Activated B cell treated with CpG ODN at 0.5 μM for 24 hours (primary cell): ENCODE results near the gene ABHD8. TPM values are rescaled to one million over a fixed set of nuclear protein-coding genes. Genes with fewer than 3 reads are reported as not detected.

Experiments used
- ATAC-seq: fragments of 200-7000 bp; cut with Tn5 transposase; one replicate; pipeline ENCODE4 v1.10.0; 2021; ENCODE audit warnings: low read depth, mild to moderate bottlenecking, moderate library complexity
- CTCF ChIA-PET: fragments of 350-600 bp; sonication (Branson Sonifier 250); formaldehyde crosslinking; loops from one replicate; lab custom pipeline; 2021; ENCODE audit warnings: antibody characterized with exemption; lab: Charles Lee
- POLR2A ChIA-PET: fragments of 350-600 bp; sonication (Branson Sonifier 250); formaldehyde crosslinking; loops from one replicate; lab custom pipeline; 2021; ENCODE audit warnings: antibody characterized with exemption; lab: Charles Lee
- DNase-seq: peaks from one replicate; pipeline ENCODE4 v3.0.0; 2022
- H3K27ac Mint-ChIP-seq: one replicate; pipeline ENCODE4 v1.8.0; 2020; ENCODE audit warnings: mixed read lengths
- H3K27me3 Mint-ChIP-seq: one replicate; pipeline ENCODE4 v1.8.0; 2021; ENCODE audit warnings: mixed read lengths
- H3K36me3 Mint-ChIP-seq: one replicate; pipeline ENCODE4 v1.8.0; 2021; ENCODE audit warnings: low read depth, mixed read lengths
- H3K4me1 Mint-ChIP-seq: one replicate; pipeline ENCODE4 v1.8.0; 2021; ENCODE audit warnings: mixed read lengths
- H3K4me3 Mint-ChIP-seq: one replicate; pipeline ENCODE4 v1.8.0; 2020; ENCODE audit warnings: mild to moderate bottlenecking, mixed read lengths
- H3K9me3 Mint-ChIP-seq: one replicate; pipeline ENCODE4 v1.8.0; 2020; ENCODE audit warnings: mixed read lengths
- CTCF ChIP-seq: fragments of 200-600 bp; IDR thresholded peaks from one replicate; pipeline ENCODE4 v1.8.0; 2022; ENCODE audit warnings: antibody characterized with exemption, mild to moderate bottlenecking
- intact Hi-C: fragments of 100-400 bp; cut with micrococcal nuclease; formaldehyde crosslinking; loops from one replicate; pipeline ENCODE4 v1.15.1; 2024
- total RNA-seq: library from RNA; stranded (reverse); gene quantifications from 2 replicates; pipeline ENCODE4 v1.2.3, GENCODE V29; 2022

Gene ABHD8
- total RNA-seq, 1 donor from 2014 or later: 5.4 TPM

DNA sequence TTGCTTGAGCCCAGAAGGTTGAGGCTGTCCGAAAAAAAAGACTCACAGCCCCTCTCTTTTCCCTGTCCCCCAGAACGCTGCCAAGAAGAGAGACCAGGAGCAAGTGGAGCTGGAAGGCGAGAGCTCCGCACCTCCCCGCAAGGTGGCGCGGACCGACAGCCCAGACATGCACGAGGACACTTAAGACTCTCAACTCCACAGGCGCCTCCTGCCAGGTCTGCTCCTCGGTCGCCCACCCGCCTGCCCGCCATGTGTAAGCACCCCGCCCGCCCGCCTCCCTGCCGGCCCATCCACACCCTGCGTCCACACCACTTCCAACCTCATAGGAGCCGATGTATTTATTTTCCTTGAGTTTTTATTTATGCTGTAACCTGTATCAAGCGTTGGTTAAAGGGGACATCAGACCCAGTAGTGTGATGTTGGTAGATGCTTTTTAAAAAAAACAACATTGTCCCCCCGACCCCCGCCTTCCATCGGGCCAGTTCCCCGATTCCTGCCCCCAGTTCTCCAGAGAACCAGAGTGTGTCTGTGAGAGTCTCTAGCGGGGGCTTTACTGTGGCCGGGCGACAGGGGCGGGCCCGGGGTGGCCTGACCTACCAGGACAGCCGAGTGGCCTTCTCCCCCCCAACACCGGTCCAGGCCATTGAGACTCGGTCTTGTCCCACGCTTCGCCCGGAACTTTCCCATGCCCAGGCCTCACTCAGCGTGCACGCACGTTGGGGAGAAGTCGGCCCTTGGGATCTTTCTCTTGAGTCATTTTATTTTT, 16.4 kb upstream of the ABHD8 start:
- no peak for DNase-seq
- H3K27me3 Mint-ChIP-seq: no peaks in the 10 kb centered on the region
- H3K36me3 Mint-ChIP-seq: peaks cover 47% of the 10 kb centered on the region

DNA sequence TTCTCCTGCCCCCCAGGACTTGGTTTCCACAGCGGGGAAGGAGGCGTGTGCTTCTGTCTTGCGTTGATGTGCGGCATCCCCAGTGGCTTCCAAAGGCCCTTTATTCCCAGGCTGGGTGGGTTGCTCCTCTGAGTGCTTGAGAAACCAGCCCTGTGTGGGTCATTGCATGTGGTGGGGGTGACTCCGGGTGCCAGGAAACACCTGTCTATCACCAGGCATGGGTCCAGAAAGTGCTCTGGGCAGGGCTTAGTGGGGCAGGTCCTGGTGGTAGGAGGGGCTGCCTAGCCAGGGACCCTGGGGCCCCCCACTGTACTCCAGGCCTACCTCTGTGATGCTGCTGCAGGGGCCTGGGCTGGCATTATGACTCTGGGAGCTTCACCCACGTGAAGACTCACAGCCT, 15.7 kb upstream of the ABHD8 start:
- Mint-ChIP-seq H3K36me3 (peaks cover 54% of the 10 kb centered on the region), H3K27ac (no peak overlapping the region), H3K4me3 (no peak overlapping the region), H3K9me3 (no peaks in the 10 kb centered on the region), H3K4me1 (peaks cover 4% of the 10 kb centered on the region), H3K27me3 (no peaks in the 10 kb centered on the region)
- ChIA-PET POLR2A (interaction anchor here (0.5 kb wide), 1 partner anchor 62 kb away, joined by 3 read pairs; no protein-coding TSS in a partner anchor), CTCF (no interaction called here)
- no peak for DNase-seq
- ATAC-seq: no peak
- no peak for TF ChIP-seq CTCF
- intact Hi-C loops: no loop called here

More for the DNA sequence above, 16.4 kb upstream of the ABHD8 start:
- no peak for TF ChIP-seq CTCF
- ATAC-seq: no peak
- intact Hi-C loops: no loop called here
- ChIA-PET POLR2A (no interaction called here), CTCF (no interaction called here)
- H3K4me3 Mint-ChIP-seq: no peak overlapping the region
- H3K9me3 Mint-ChIP-seq: no peaks in the 10 kb centered on the region
- H3K27ac Mint-ChIP-seq: no peak overlapping the region
- H3K4me1 Mint-ChIP-seq: peaks cover 4% of the 10 kb centered on the region

DNA sequence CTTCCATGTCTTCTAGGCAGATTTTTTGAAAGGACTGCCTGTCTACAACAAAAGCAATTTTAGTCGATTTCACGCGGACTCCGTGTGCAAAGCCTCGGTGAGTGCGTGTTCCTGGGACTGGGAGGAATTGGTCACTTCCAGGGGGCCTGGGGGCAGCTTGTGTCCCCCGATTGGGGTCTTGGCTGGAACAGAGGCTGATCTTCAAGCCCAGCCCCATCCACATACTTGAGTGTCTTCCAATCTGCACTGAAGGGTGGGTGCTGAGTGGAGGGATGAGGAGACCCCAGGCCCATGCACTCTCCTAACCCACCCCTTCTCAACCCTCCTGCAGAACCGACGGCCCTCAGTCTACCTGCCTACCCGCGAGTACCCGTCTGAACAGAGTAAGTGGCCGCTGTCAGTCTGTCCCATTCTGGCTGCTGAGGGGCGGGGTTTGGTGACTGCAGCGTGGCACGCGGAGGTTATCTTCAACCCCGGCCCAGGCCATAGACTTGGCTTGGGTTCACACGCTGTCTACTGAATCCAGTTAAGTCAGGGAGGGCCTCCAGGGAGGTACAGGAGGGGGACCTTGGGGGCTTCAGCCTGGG, 10.9 kb upstream of the ABHD8 start:
- CTCF ChIA-PET: no interaction called here
- intact Hi-C loops: no loop called here
- POLR2A ChIA-PET: no interaction called here
- no peaks in the 10 kb centered on the region for H3K27me3 Mint-ChIP-seq
- ATAC-seq (no peak), DNase-seq (no peak)
- peaks cover 41% of the 10 kb centered on the region for H3K36me3 Mint-ChIP-seq
- no peak for TF ChIP-seq CTCF
- no peaks in the 10 kb centered on the region for H3K9me3 Mint-ChIP-seq
- no peak overlapping the region for H3K4me3 Mint-ChIP-seq
- no peak overlapping the region for H3K27ac Mint-ChIP-seq
- H3K4me1 Mint-ChIP-seq: peaks cover 20% of the 10 kb centered on the region

GRCh38 chr19:17312189-17313113, 9.2 kb upstream of the ABHD8 start:
- no peak for DNase-seq
- no peak for TF ChIP-seq CTCF
- Mint-ChIP-seq H3K27ac (no peak overlapping the region), H3K9me3 (no peaks in the 10 kb centered on the region), H3K36me3 (peaks cover 37% of the 10 kb centered on the region), H3K27me3 (no peaks in the 10 kb centered on the region), H3K4me3 (no peak overlapping the region), H3K4me1 (peaks cover 27% of the 10 kb centered on the region)
- CTCF ChIA-PET: no interaction called here
- ATAC-seq: no peak
- intact Hi-C loops: no loop called here
- POLR2A ChIA-PET: no interaction called here
